Esophagus squamous epithelium (tissue), 4 donors: ENCODE measurements around the gene UNC13C.

ENCODE experiments used
- CTCF ChIP-seq, 6 experiments: fragments of 450-650 bp in 4 of 6; fragments of 200-600 bp in 2 of 6; sonication (generic) in 2 of 6; IDR thresholded peaks; one replicate each; pipeline ENCODE4 v1.5.1; 2016 to 2019; ENCODE audit warnings: antibody characterized with exemption in 6 of 6, mild to moderate bottlenecking in 4 of 6, moderate library complexity in 4 of 6
- POLR2A ChIP-seq, 4 donors: fragments of 450-650 bp; IDR thresholded peaks; one replicate each; pipeline ENCODE4 v1.6.1; 2017; ENCODE audit warnings: antibody characterized with exemption in 4 of 4, mild to moderate bottlenecking in 4 of 4, moderate library complexity in 3 of 4

GRCh38 chr15:54280726-54281125 is 302.5 kb downstream of the UNC13C start:
- no peak for TF ChIP-seq CTCF (IDR thresholded peaks at IDR 0.05)
- no peak for TF ChIP-seq POLR2A (IDR thresholded peaks at IDR 0.05)
